Measurements from ENCODE around the gene PSMA2.

Gene PSMA2

DNA sequence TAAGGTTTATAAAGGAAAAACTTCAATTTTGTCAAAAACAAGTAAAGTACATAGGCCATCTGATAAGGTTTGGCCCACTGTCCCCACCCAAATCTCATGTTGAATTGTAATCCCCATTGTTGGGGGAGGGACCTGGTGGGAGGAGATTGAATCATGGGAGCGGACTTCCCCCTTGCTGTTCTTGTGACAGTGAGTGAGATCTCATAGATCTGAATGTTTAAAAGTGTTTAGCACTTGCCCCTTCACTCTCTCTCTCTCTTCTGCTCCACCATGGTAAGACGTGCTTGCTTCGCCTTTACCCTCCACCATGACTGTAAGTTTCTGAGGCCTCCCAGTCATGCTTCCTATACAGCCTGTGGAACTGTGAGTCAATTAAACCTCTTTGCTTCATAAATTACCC, 18.4 kb upstream of the PSMA2 start:
- Histone ChIP-seq H2BK5ac (ENCODE audit: low read length) (no peak overlapping the region), H3K27ac (replicated peaks; ENCODE audit: low read length) (no peak overlapping the region), H3K36me3 (replicated peaks in 1 of 2; ENCODE audit: control insufficient read depth in 2 of 2, insufficient read depth in 2 of 2, low read length in 2 of 2) (no peaks in the 10 kb centered on the region), H4K91ac (ENCODE audit: low read depth, low read length, poor library complexity) (no peak overlapping the region), H3K4me2 (ENCODE audit: insufficient read depth, low read length, poor library complexity, severe bottlenecking) (no peak overlapping the region), H2BK15ac (ENCODE audit: low read length) (no peak overlapping the region), H3K79me1 (ENCODE audit: low read depth, low read length) (no peaks in the 10 kb centered on the region), H2AK5ac (ENCODE audit: low read depth, low read length) (no peak overlapping the region), H3K23ac (ENCODE audit: low read depth, low read length, poor library complexity) (no peak overlapping the region), H3K4me3 (ENCODE audit: low read length in 2 of 2) (no peak overlapping the region), H2AFZ (ENCODE audit: low read length) (no peak overlapping the region), H3K14ac (ENCODE audit: low read length) (no peak overlapping the region), H3K18ac (ENCODE audit: low read length) (no peak overlapping the region), H3K9ac (ENCODE audit: low read depth, low read length, poor library complexity) (no peak overlapping the region), H3K9me3 (replicated peaks in 1 of 2; ENCODE audit: control insufficient read depth in 2 of 2, insufficient read depth in 1 of 2, low read depth in 1 of 2, low read length in 2 of 2) (no peaks in the 10 kb centered on the region), H3K4me1 (ENCODE audit: control insufficient read depth in 2 of 2, insufficient read depth in 1 of 2, low read depth in 1 of 2, low read length in 2 of 2) (no peaks in the 10 kb centered on the region), H4K8ac (ENCODE audit: low read depth, low read length) (no peak overlapping the region), H2BK12ac (ENCODE audit: low read length) (no peak overlapping the region), H2BK120ac (ENCODE audit: low read depth, low read length) (no peak overlapping the region), H3K4ac (ENCODE audit: low read length) (no peak overlapping the region), H3K27me3 (ENCODE audit: control insufficient read depth in 3 of 3, insufficient read depth in 3 of 3, low read depth in 1 of 3, low read length in 3 of 3) (peaks cover 0 to 3% (median 0%) of the 10 kb centered on the region in 3 experiments)
- DNase-seq (ENCODE audit: low spot score), result no peak
- WGBS, 2 donors (ENCODE audit: extremely low coverage in 2 of 2, insufficient read length in 2 of 2, insufficient replicate concordance in 1 of 2), result no CpG with 5 or more reads among the region's 3 CpGs

DNA sequence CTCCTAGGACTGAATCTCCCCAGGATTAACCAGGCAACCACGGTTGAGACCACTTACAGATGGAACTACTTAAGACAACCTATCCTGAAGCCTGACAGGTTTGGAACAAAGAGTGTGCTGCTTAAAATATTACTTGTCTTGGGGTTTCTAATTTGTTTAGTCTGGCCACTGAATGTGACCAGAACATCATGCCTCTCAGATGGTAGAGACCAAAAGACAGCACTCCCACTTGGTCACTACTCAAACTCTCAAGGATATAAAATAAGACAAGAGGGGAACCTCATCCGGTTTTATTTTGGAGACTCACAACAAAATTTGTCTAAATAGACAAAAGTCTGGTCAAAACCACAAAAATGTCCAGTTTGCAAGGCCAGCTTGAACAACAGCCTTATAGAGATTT, 15.5 kb upstream of the PSMA2 start:
- no peak overlapping the region for H4K91ac ChIP-seq (ENCODE audit: low read depth, low read length, poor library complexity)
- no peak overlapping the region for H2BK12ac ChIP-seq (ENCODE audit: low read length)
- no peak overlapping the region for H2BK5ac ChIP-seq (ENCODE audit: low read length)
- no peak overlapping the region for H3K18ac ChIP-seq (ENCODE audit: low read length)
- H2BK15ac ChIP-seq (ENCODE audit: low read length), result no peak overlapping the region
- H3K4me3 ChIP-seq (ENCODE audit: low read length in 2 of 2), result no peak overlapping the region
- no peak overlapping the region for H3K4me2 ChIP-seq (ENCODE audit: insufficient read depth, low read length, poor library complexity, severe bottlenecking)
- no peak overlapping the region for H4K8ac ChIP-seq (ENCODE audit: low read depth, low read length)
- no peaks in the 10 kb centered on the region for H3K79me1 ChIP-seq (ENCODE audit: low read depth, low read length)
- H3K27me3 ChIP-seq (ENCODE audit: control insufficient read depth in 3 of 3, insufficient read depth in 3 of 3, low read depth in 1 of 3, low read length in 3 of 3), result peaks cover 0 to 3% (median 0%) of the 10 kb centered on the region in 3 experiments
- no peak overlapping the region for H2BK120ac ChIP-seq (ENCODE audit: low read depth, low read length)
- H3K36me3 ChIP-seq (replicated peaks in 1 of 2; ENCODE audit: control insufficient read depth in 2 of 2, insufficient read depth in 2 of 2, low read length in 2 of 2), result no peaks in the 10 kb centered on the region
- no peak overlapping the region for H2AK5ac ChIP-seq (ENCODE audit: low read depth, low read length)
- H3K14ac ChIP-seq (ENCODE audit: low read length), result no peak overlapping the region
- H3K23ac ChIP-seq (ENCODE audit: low read depth, low read length, poor library complexity), result no peak overlapping the region
- H3K4ac ChIP-seq (ENCODE audit: low read length), result no peak overlapping the region
- no peaks in the 10 kb centered on the region for H3K9me3 ChIP-seq (replicated peaks in 1 of 2; ENCODE audit: control insufficient read depth in 2 of 2, insufficient read depth in 1 of 2, low read depth in 1 of 2, low read length in 2 of 2)
- H2AFZ ChIP-seq (ENCODE audit: low read length), result no peak overlapping the region
- H3K27ac ChIP-seq (replicated peaks; ENCODE audit: low read length), result no peak overlapping the region
- DNase-seq (ENCODE audit: low spot score), result no peak
- WGBS, 2 donors (ENCODE audit: extremely low coverage in 2 of 2, insufficient read length in 2 of 2, insufficient replicate concordance in 1 of 2), result no CpG with 5 or more reads among the region's 2 CpGs
- H3K9ac ChIP-seq (ENCODE audit: low read depth, low read length, poor library complexity), result no peak overlapping the region
- no peaks in the 10 kb centered on the region for H3K4me1 ChIP-seq (ENCODE audit: control insufficient read depth in 2 of 2, insufficient read depth in 1 of 2, low read depth in 1 of 2, low read length in 2 of 2)

DNA sequence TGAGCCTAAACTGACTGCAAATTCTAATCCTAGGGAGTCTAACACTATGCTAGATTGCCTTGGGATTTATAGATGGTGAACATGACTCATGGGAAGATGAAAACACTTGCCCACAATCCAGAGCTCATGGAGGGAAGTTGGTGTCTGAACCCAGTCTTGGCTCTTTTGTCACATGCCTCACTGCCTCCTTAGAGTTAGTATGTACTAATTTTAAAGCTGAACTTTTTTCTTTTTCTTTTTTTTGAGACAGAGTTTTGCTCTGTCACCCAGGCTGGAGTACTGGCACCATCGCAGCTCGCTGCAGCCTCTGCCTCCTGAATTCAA, 14.6 kb upstream of the PSMA2 start:
- no peak for DNase-seq (ENCODE audit: low spot score)
- Histone ChIP-seq H4K91ac (ENCODE audit: low read depth, low read length, poor library complexity) (no peak overlapping the region), H3K36me3 (replicated peaks in 1 of 2; ENCODE audit: control insufficient read depth in 2 of 2, insufficient read depth in 2 of 2, low read length in 2 of 2) (no peaks in the 10 kb centered on the region), H2BK120ac (ENCODE audit: low read depth, low read length) (no peak overlapping the region), H2BK12ac (ENCODE audit: low read length) (no peak overlapping the region), H2AK5ac (ENCODE audit: low read depth, low read length) (no peak overlapping the region), H3K4me2 (ENCODE audit: insufficient read depth, low read length, poor library complexity, severe bottlenecking) (no peak overlapping the region), H3K27ac (replicated peaks; ENCODE audit: low read length) (no peak overlapping the region), H3K9ac (ENCODE audit: low read depth, low read length, poor library complexity) (no peak overlapping the region), H3K79me1 (ENCODE audit: low read depth, low read length) (no peaks in the 10 kb centered on the region), H3K27me3 (ENCODE audit: control insufficient read depth in 3 of 3, insufficient read depth in 3 of 3, low read depth in 1 of 3, low read length in 3 of 3) (peaks cover 0 to 3% (median 0%) of the 10 kb centered on the region in 3 experiments), H3K4me3 (ENCODE audit: low read length in 2 of 2) (no peak overlapping the region), H3K18ac (ENCODE audit: low read length) (no peak overlapping the region), H2BK15ac (ENCODE audit: low read length) (no peak overlapping the region), H3K23ac (ENCODE audit: low read depth, low read length, poor library complexity) (no peak overlapping the region), H4K8ac (ENCODE audit: low read depth, low read length) (no peak overlapping the region), H3K4me1 (ENCODE audit: control insufficient read depth in 2 of 2, insufficient read depth in 1 of 2, low read depth in 1 of 2, low read length in 2 of 2) (no peaks in the 10 kb centered on the region), H3K4ac (ENCODE audit: low read length) (no peak overlapping the region), H3K14ac (ENCODE audit: low read length) (no peak overlapping the region), H2AFZ (ENCODE audit: low read length) (no peak overlapping the region), H3K9me3 (replicated peaks in 1 of 2; ENCODE audit: control insufficient read depth in 2 of 2, insufficient read depth in 1 of 2, low read depth in 1 of 2, low read length in 2 of 2) (no peaks in the 10 kb centered on the region), H2BK5ac (ENCODE audit: low read length) (no peak overlapping the region)
- WGBS, 2 donors (ENCODE audit: extremely low coverage in 2 of 2, insufficient read length in 2 of 2, insufficient replicate concordance in 1 of 2), result no CpG with 5 or more reads among the region's 2 CpGs

DNA sequence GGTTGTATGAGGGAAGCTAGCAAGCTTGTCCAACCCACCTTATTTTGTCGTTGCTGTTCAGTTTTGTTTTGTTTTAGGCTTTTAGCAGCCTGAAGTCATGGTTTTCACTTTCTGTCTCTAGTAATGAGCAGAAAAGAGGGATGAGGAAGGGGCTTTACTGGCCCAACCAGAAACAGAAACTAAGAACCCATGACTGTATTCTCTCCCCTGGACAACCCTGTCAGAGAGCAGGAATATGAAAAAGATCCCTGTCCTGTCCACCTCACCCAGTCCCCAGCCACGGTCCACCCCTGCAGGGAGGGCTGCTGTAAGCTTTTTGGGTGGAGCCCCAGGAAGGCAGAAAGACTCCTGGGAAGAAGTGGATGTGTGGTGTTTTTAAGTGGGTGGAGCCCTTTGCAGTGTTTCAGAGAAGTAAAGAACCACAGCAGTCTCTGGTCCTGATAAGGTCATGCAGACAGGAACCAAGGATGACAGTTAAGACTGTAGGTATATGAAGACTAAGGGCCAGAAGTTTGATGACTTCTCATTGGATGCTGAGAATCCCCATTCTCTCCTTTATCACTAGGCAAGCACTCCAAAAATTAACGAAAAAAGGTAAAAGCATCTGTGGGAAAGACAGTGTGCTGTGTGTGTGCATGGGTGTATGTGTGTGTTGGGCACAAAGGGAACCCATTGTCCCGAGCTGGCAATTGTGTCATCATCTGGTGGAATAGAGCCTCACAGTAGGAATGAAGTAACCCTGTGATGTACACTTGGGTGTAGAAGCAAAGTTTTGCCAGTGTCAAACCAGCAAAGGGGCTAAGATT, 14.1 kb upstream of the PSMA2 start:
- no CpG with 5 or more reads among the region's 4 CpGs for WGBS, 2 donors (ENCODE audit: extremely low coverage in 2 of 2, insufficient read length in 2 of 2, insufficient replicate concordance in 1 of 2)
- H3K36me3 ChIP-seq (replicated peaks in 1 of 2; ENCODE audit: control insufficient read depth in 2 of 2, insufficient read depth in 2 of 2, low read length in 2 of 2), result no peaks in the 10 kb centered on the region
- H3K4me2 ChIP-seq (ENCODE audit: insufficient read depth, low read length, poor library complexity, severe bottlenecking), result no peak overlapping the region
- H3K4ac ChIP-seq (ENCODE audit: low read length), result no peak overlapping the region
- no peaks in the 10 kb centered on the region for H3K27me3 ChIP-seq (ENCODE audit: control insufficient read depth in 3 of 3, insufficient read depth in 3 of 3, low read depth in 1 of 3, low read length in 3 of 3)
- H2AFZ ChIP-seq (ENCODE audit: low read length), result peak overlapping the region; percentile 47
- H4K91ac ChIP-seq (ENCODE audit: low read depth, low read length, poor library complexity), result no peak overlapping the region
- H3K4me3 ChIP-seq (ENCODE audit: low read length in 2 of 2), result no peak overlapping the region
- no peak overlapping the region for H2BK15ac ChIP-seq (ENCODE audit: low read length)
- H3K4me1 ChIP-seq (ENCODE audit: control insufficient read depth in 2 of 2, insufficient read depth in 1 of 2, low read depth in 1 of 2, low read length in 2 of 2), result peaks cover 0 to 2% of the 10 kb centered on the region in 2 donors
- no peak overlapping the region for H2BK12ac ChIP-seq (ENCODE audit: low read length)
- H3K9ac ChIP-seq (ENCODE audit: low read depth, low read length, poor library complexity), result no peak overlapping the region
- H3K23ac ChIP-seq (ENCODE audit: low read depth, low read length, poor library complexity), result no peak overlapping the region
- no peaks in the 10 kb centered on the region for H3K79me1 ChIP-seq (ENCODE audit: low read depth, low read length)
- no peak for DNase-seq (ENCODE audit: low spot score)
- H2AK5ac ChIP-seq (ENCODE audit: low read depth, low read length), result no peak overlapping the region
- H2BK120ac ChIP-seq (ENCODE audit: low read depth, low read length), result no peak overlapping the region
- no peak overlapping the region for H3K27ac ChIP-seq (replicated peaks; ENCODE audit: low read length)
- no peak overlapping the region for H3K14ac ChIP-seq (ENCODE audit: low read length)
- H3K9me3 ChIP-seq (replicated peaks in 1 of 2; ENCODE audit: control insufficient read depth in 2 of 2, insufficient read depth in 1 of 2, low read depth in 1 of 2, low read length in 2 of 2), result no peaks in the 10 kb centered on the region
- no peak overlapping the region for H3K18ac ChIP-seq (ENCODE audit: low read length)
- no peak overlapping the region for H4K8ac ChIP-seq (ENCODE audit: low read depth, low read length)
- H2BK5ac ChIP-seq (ENCODE audit: low read length), result no peak overlapping the region
